GM18505 (cell line): ENCODE measurements around the gene HBB.
"Not testable (repeated sequence)": the region's sequence is repeated elsewhere in the genome, so short reads cannot be mapped to it uniquely, and the experiment has no call there.

ENCODE experiments used
- ATAC-seq: cut with Tn5 transposase; IDR thresholded peaks from one replicate; pipeline ENCODE4 v1.9.1; 2021; ENCODE audit not compliant: unreplicated experiment
- POLR2A ChIP-seq: IDR thresholded peaks from 4 replicates; pipeline ENCODE4 v1.6.1; 2011; ENCODE audit warnings: borderline replicate concordance; ENCODE audit not compliant: insufficient read depth, insufficient read length; ENCODE audit errors: extremely low read depth

HBB gene

DNA sequence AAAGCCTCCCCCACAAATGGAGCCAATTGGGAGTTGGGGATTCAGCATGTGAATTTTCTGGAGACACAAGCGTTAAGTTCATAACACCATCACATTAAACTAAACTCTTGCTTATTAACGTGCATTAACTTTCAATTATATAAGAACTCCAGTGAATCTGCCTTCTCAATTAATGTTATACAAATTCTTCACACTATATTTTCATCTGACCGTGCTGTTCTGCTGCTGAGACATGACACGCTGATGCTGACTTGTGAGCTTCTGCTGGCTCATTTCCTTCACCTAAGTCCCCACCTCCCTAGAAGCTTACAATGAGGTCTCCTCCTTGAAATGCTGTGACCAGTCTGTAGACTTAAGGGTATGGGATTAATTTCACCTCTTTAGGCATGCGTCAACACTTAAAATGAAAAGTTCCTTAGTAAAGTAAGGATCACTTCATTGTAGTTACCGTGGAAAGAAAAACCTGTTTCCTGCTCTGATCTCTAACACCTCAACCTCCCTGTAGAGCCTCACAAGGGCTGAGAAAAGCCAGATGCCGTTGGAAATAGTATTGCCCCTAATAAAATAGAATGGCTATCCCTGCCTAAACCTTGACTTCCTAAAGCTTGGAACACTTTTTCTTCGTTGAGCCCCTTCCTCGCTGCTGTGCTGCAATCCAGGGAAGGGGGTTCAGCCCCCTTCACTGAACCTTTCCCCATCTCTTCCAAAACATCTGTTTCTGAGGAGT is 25.5 kb upstream of the HBB start:
- ATAC-seq: no peak

GRCh38 chr11:5251746-5252145 is 24.9 kb upstream of the HBB start:
- ATAC-seq: no peak
- no peak for TF ChIP-seq POLR2A

More for the DNA sequence above, 25.5 kb upstream of the HBB start:
- TF ChIP-seq POLR2A: no peak

DNA sequence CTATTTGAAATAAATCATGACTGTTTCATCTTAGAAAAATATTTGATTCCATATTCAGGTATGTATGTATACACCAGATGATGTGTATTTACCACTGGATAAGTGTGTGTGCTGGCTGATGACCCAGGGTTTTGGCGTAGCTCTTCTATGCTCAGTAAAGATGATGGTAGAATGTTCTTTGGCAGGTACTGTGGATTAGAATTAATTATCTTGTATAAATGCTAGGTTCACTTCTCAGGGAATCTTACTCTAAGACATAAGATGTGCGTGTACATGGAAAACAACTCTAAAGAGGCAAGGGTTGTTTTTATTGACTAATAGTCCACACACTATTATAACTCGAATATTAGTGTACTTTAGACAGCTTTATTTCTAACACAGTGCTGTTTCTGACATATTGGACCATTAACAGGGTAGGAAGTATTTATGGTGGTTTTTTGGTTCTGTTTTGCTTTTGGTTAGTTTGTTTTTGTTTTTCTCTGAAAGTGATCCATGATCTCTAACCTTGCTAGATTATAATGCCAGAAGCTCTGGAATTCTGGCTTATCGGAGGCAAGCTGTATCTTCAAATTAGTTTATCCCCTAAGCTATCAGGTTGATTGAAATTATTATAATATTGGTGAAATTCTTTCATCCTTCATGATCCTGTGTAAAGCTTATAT is 23.8 kb upstream of the HBB start:
- no peak for TF ChIP-seq POLR2A

GRCh38 chr11:5249807-5250396 is 23.0 kb upstream of the HBB start, which contains the start of gene HBG1:
HBG1 (minus strand) TSS chr11:5249857; CDS start chr11:5249804, 53 bp downstream.
- not testable (repeated sequence) for ATAC-seq

More for the DNA sequence above, 23.8 kb upstream of the HBB start:
- ATAC-seq: no peak

- not testable (repeated sequence) for ATAC-seq
Measured at GRCh38 chr11:5248498-5248897, 21.6 kb upstream of the HBB start.

DNA sequence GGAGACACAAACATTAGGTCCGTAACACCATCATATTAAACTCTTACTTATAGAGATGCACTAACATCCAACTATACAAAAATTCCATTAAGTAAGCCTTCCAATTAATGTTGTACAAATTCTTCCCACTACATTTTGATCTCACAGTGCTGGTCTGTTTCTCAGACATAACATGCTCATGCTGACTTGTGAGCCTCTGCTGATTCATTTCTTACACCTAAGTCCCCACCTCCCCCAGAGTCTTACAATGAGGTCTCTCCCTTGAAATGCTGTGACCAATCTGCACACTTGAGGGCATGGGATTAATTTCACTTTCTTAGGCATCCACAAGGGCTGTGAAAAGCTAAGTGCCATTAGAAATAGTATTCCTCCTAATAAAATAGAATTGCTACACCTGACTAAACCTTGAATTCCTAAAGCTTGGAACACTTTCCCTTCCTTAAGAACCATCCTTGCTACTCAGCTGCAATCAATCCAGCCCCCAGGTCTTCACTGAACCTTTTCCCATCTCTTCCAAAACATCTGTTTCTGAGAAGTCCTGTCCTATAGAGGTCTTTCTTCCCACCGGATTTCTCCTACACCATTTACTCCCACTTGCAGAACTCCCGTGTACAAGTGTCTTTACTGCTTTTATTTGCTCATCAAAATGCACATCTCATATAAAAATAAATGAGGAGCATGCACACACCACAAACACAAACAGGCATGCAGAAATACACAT is 20.8 kb upstream of the HBB start:
- TF ChIP-seq POLR2A: no peak
- ATAC-seq: no peak

DNA sequence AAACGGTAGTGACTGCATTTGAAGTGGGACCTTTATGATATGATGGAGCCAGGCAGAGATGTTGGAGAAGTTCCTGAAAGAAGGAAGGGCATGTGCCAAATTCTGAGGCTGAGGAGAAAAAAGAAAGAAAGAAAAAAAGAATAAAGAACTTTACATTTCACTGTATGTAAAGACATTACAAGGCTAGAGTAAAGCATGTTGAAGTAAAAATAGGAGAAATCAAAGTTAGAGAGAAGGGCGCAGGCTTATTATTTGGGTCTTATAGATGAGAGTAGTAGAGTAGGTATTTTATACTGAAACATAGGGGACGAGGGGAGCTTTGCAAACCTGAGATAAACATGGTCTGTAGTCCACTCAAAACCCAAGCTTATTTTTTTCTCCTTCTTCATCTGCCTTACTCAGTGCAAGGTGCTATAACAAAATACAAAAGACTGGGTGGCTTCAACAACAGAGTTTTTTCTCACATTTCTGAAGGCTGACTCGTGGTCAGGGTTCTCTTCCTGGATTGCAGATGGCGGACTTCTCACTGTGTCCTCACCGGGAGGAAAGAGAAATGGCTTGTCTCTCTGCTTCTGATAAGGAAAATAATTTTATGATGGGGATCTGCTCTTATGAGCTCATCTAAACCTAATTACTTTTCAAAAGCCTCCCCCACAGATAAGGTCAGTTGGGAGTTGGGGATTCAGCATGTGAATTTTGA is 20.1 kb upstream of the HBB start:
- TF ChIP-seq POLR2A: no peak
- no peak for ATAC-seq

DNA sequence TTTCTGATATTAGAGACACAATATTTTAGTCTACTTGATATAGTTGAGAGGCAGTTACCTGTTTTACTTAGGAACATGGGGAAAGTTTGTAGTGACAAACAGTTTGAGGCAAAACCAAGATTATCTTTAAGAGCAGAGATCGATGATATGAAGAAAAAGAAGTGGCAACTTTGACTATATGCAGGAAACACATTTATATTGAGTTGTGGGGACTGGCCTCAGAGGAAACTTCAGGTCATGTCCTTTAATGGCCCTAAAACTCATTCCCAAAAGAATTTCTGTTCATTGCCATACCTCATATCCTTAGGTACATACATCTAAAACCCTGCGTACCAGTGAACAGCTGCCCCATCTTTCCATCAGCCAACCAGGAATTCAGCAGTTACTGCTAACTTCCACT is 18.3 kb upstream of the HBB start:
- TF ChIP-seq POLR2A: no peak
- ATAC-seq: no peak

DNA sequence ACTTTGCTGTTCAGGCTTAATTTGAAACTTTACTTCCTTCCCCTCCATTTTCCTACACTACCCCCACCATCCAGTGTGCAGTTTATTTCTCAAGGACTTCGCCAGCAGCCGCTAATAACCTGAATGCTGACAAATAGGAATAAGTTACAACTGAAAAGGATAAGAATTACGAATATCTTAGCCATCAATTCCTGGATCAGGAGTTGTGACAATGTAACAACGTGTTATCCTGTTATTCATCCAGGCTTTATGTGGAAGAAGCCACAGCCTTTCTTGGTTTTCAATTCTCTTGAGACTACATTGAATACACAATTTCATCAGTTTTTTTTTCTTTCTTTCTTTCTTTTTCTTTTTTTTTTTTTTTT is 16.9 kb upstream of the HBB start:
- ATAC-seq: no peak
- TF ChIP-seq POLR2A: no peak

GRCh38 chr11:5242933-5243815 is 16.3 kb upstream of the HBB start:
- no peak for ATAC-seq
- TF ChIP-seq POLR2A: no peak

GRCh38 chr11:5242208-5242607 is 15.3 kb upstream of the HBB start:
- no peak for TF ChIP-seq POLR2A
- no peak for ATAC-seq

DNA sequence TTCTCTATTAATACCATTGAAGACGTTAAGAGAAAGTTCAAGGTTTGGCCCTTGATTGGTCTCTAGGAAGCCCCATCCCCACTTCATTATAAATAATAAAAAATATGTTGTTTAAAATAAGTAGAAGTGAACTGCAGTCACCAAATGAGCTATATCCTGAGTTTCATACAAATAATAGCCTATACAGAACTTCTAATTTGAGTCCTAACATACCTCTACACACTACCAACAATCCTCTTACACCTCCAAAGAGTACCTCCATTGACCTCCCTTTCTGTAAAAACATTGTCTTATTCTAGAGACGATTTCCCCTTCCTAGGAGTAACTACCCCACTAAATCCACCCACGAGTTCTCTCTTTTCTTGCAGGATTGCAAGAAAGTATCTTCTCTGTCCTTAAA is 14.6 kb upstream of the HBB start:
- no peak for ATAC-seq
- TF ChIP-seq POLR2A: no peak
